Stimulated activated naive B cell treated with anti-CD40 and anti-IgM and Interleukin-4, amounts not matched to agents 10 μg/mL and 1 μg/mL and 100 μg/mL, for 72 hours (primary cell): ENCODE results near the gene CCDC137.
"Not testable (repeated sequence)": the region's sequence is repeated elsewhere in the genome, so short reads cannot be mapped to it uniquely, and the experiment has no call there.

ENCODE experiments used
- ATAC-seq, 2 donors: fragments of 150-1000 bp; cut with Tn5 transposase; replicated peaks; 2 replicates each; pipeline ENCODE4 v1.10.0; 2021; ENCODE audit warnings: moderate library complexity in 1 of 2
- DNase-seq: peaks from one replicate; pipeline ENCODE4 v3.0.0; 2021
- H3K27ac Mint-ChIP-seq: one replicate; pipeline ENCODE4 v1.8.0; 2022; ENCODE audit warnings: mild to moderate bottlenecking, mixed read lengths
- H3K27me3 Mint-ChIP-seq, 2 donors: one replicate each; pipeline ENCODE4 v1.8.0; 2022; ENCODE audit warnings: mixed read lengths in 2 of 2
- H3K36me3 Mint-ChIP-seq, 2 donors: one replicate each; pipeline ENCODE4 v1.8.0; 2022; ENCODE audit warnings: mixed read lengths in 2 of 2, mild to moderate bottlenecking in 1 of 2
- H3K4me1 Mint-ChIP-seq, 2 donors: one replicate each; pipeline ENCODE4 v1.8.0; 2022; ENCODE audit warnings: mixed read lengths in 2 of 2, mild to moderate bottlenecking in 1 of 2
- H3K4me3 Mint-ChIP-seq, 2 donors: one replicate each; pipeline ENCODE4 v1.8.0; 2022; ENCODE audit warnings: mild to moderate bottlenecking in 2 of 2, mixed read lengths in 2 of 2, moderate library complexity in 1 of 2
- H3K9me3 Mint-ChIP-seq, 2 donors: one replicate each; pipeline ENCODE4 v1.8.0; 2022; ENCODE audit warnings: mixed read lengths in 2 of 2, mild to moderate bottlenecking in 1 of 2

Gene CCDC137, protein sequence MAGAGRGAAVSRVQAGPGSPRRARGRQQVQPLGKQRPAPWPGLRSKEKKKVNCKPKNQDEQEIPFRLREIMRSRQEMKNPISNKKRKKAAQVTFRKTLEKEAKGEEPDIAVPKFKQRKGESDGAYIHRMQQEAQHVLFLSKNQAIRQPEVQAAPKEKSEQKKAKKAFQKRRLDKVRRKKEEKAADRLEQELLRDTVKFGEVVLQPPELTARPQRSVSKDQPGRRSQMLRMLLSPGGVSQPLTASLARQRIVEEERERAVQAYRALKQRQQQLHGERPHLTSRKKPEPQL

GRCh38 chr17:81666342-81667191, at the start of gene CCDC137, which contains the start of gene OXLD1:
Gene CCDC137, plus strand, starts transcription at chr17:81666737. Its CDS starts 30 bp downstream, at chr17:81666767.
Gene OXLD1, minus strand, starts transcription at chr17:81666605. Its CDS starts 28 bp downstream, at chr17:81666577.
- H3K4me1 Mint-ChIP-seq: peaks cover 21 to 38% of the 10 kb centered on the region in 2 donors

GRCh38 chr17:81616877-81617276, 49.7 kb upstream of the CCDC137 start:
- peaks cover 17 to 23% of the 10 kb centered on the region in 2 donors for H3K4me1 Mint-ChIP-seq
- ATAC-seq: no peak
- peak overlapping the region; percentile 83 for H3K27ac Mint-ChIP-seq

More at GRCh38 chr17:81666342-81667191, at the start of gene CCDC137, which contains the start of gene OXLD1:
- DNase-seq (peak; percentile 94), ATAC-seq (peak; percentile 94 to 96)
- Mint-ChIP-seq H3K27me3 (no peaks in the 10 kb centered on the region), H3K9me3 (no peaks in the 10 kb centered on the region), H3K4me3 (peak within 1 kb of the TSS; percentile 90), H3K36me3 (peaks cover 35 to 55% of the 10 kb centered on the region in 2 donors), H3K27ac (peak within 1 kb of the TSS; percentile 96)

DNA sequence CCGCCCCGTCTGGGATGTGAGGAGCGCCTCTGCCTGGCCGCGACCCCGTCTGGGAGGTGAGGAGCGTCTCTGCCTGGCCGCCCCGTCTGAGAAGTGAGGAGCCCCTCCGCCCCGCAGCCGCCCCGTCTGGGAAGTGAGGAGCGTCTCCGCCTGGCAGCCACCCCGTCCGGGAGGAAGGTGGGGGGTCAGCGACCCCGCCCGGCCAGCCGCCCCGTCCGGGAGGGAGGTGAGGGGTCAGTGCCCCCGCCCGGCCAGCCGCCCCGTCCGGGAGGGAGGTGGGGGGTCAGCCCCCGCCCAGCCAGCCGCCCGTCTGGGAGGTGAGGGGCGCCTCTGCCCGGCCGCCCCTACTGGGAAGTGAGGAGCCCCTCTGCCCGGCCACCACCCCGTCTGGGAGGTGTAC, 48.2 kb upstream of the CCDC137 start:
- Mint-ChIP-seq H3K36me3 (peaks cover 42 to 64% of the 10 kb centered on the region in 2 donors), H3K4me1 (peaks cover 17 to 23% of the 10 kb centered on the region in 2 donors)
- not testable (repeated sequence) for H3K27ac Mint-ChIP-seq, ATAC-seq, H3K4me3 Mint-ChIP-seq, DNase-seq, H3K27me3 Mint-ChIP-seq, H3K9me3 Mint-ChIP-seq

More at GRCh38 chr17:81616877-81617276, 49.7 kb upstream of the CCDC137 start:
- H3K9me3 Mint-ChIP-seq: no peaks in the 10 kb centered on the region
- no peak for DNase-seq
- H3K27me3 Mint-ChIP-seq: no peaks in the 10 kb centered on the region
- H3K4me3 Mint-ChIP-seq: no peak overlapping the region
- peaks cover 51 to 74% of the 10 kb centered on the region in 2 donors for H3K36me3 Mint-ChIP-seq

GRCh38 chr17:81621494-81622130, 44.9 kb upstream of the CCDC137 start:
- H3K4me1 Mint-ChIP-seq: peaks cover 12 to 17% of the 10 kb centered on the region in 2 donors
- H3K4me3 Mint-ChIP-seq: no peak overlapping the region
- ATAC-seq (no peak), DNase-seq (no peak)
- H3K36me3 Mint-ChIP-seq: peaks cover 43 to 61% of the 10 kb centered on the region in 2 donors
- H3K27ac Mint-ChIP-seq: no peak overlapping the region
- no peaks in the 10 kb centered on the region for H3K9me3 Mint-ChIP-seq
- H3K27me3 Mint-ChIP-seq: no peaks in the 10 kb centered on the region

- no peak overlapping the region for H3K4me3 Mint-ChIP-seq
- no peaks in the 10 kb centered on the region for H3K9me3 Mint-ChIP-seq
- DNase-seq: no peak
- peak overlapping the region; percentile 42 for H3K27ac Mint-ChIP-seq
- H3K27me3 Mint-ChIP-seq: no peaks in the 10 kb centered on the region
- peaks cover 39 to 47% of the 10 kb centered on the region in 2 donors for H3K36me3 Mint-ChIP-seq
- ATAC-seq: no peak
- H3K4me1 Mint-ChIP-seq: peaks cover 12 to 23% of the 10 kb centered on the region in 2 donors
These were observed 36.3 kb upstream of the CCDC137 start for GRCh38 chr17:81630274-81630673.

GRCh38 chr17:81631482-81631881, 35.1 kb upstream of the CCDC137 start:
- Mint-ChIP-seq H3K27ac (no peak overlapping the region), H3K4me3 (no peak overlapping the region), H3K36me3 (peaks cover 30 to 42% of the 10 kb centered on the region in 2 donors), H3K27me3 (no peaks in the 10 kb centered on the region), H3K9me3 (no peaks in the 10 kb centered on the region), H3K4me1 (peaks cover 11 to 25% of the 10 kb centered on the region in 2 donors)
- no peak for DNase-seq
- no peak for ATAC-seq

- Mint-ChIP-seq H3K27me3 (no peaks in the 10 kb centered on the region), H3K36me3 (peaks cover 4 to 14% of the 10 kb centered on the region in 2 donors), H3K27ac (peak overlapping the region; percentile 42), H3K4me1 (peaks cover 10 to 20% of the 10 kb centered on the region in 2 donors), H3K9me3 (no peaks in the 10 kb centered on the region), H3K4me3 (peak overlapping the region; percentile 88 to 93)
- DNase-seq (no peak), ATAC-seq (no peak)
These were observed 31.1 kb upstream of the CCDC137 start for GRCh38 chr17:81635431-81635830.

- H3K36me3 Mint-ChIP-seq: peaks cover 0 to 14% of the 10 kb centered on the region in 2 donors
- peak; percentile 2 to 24 for ATAC-seq
- H3K27me3 Mint-ChIP-seq: no peaks in the 10 kb centered on the region
These were observed 30.5 kb upstream of the CCDC137 start for GRCh38 chr17:81635973-81636504.

DNA sequence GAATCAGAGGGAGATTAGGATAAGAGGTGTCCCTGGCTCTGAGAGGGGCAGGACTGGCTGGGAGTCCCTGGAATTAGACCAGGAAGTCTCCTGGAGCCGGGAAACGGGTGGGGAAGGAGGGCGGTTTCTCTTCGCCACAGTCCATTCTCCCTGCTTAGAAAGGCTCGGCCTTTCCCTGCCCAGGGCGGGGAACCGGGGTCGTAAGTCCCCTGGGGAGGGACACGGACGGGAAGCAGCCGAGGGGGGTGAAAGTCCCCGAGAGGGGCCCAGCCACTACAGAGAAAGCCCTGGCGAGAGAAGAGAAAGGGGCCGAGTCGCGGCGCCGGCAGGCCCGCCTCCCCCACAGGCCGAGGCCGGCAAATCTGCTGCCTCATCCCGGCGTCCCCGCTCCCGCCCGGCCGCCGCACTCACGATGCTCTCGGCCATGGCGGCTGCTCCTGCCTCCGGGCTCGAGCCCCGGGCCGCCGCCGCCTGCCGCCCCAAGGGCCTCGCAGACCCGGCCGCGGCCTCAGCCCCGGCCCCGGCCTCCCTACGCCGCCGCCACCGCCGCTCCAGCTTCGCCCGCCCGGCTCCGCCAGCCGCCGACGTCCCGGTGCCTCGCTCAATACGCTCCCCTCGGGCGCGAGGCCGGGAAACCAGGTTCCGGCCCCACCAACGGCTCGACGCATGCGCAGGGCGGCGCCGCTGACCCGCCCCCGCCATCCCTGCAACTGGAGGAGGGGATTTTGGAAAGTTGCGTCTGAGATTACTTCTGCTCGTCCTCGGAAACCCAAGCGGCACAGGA, 29.8 kb upstream of the CCDC137 start, which contains the start of the genes NPLOC4 and TSPAN10:
TSS of gene NPLOC4 (minus strand) at position 608 of the 784 bp plus-strand sequence. CDS start at position 426, 182 bp downstream.
TSS of gene TSPAN10 (plus strand) at position 692 of the 784 bp plus-strand sequence. CDS start 5,217 bp downstream, outside the sequence.
- Mint-ChIP-seq H3K4me1 (peaks cover 7 to 16% of the 10 kb centered on the region in 2 donors), H3K27ac (peak within 1 kb of the TSS; percentile 92), H3K4me3 (peak within 1 kb of the TSS; percentile 88 to 93), H3K9me3 (no peaks in the 10 kb centered on the region), H3K36me3 (peaks cover 0 to 10% of the 10 kb centered on the region in 2 donors), H3K27me3 (no peaks in the 10 kb centered on the region)
- DNase-seq (peak; percentile 83), ATAC-seq (peak; percentile 91 to 95)

More at GRCh38 chr17:81635973-81636504, 30.5 kb upstream of the CCDC137 start:
- Mint-ChIP-seq H3K9me3 (no peaks in the 10 kb centered on the region), H3K4me1 (peaks cover 8 to 16% of the 10 kb centered on the region in 2 donors), H3K4me3 (peak overlapping the region; percentile 88 to 93), H3K27ac (peak overlapping the region; percentile 90)
- no peak for DNase-seq

- Mint-ChIP-seq H3K27ac (no peak overlapping the region), H3K27me3 (no peaks in the 10 kb centered on the region), H3K9me3 (no peaks in the 10 kb centered on the region), H3K4me1 (peaks cover 4 to 11% of the 10 kb centered on the region in 2 donors), H3K4me3 (no peak overlapping the region), H3K36me3 (peaks cover 0 to 4% of the 10 kb centered on the region in 2 donors)
- DNase-seq (no peak), ATAC-seq (no peak)
These were observed 27.9 kb upstream of the CCDC137 start for GRCh38 chr17:81638683-81639082.

GRCh38 chr17:81640011-81640410, 26.5 kb upstream of the CCDC137 start:
- no peaks in the 10 kb centered on the region for H3K9me3 Mint-ChIP-seq
- no peak overlapping the region for H3K4me3 Mint-ChIP-seq
- ATAC-seq (no peak), DNase-seq (no peak)
- no peak overlapping the region for H3K27ac Mint-ChIP-seq
- peaks cover 7 to 14% of the 10 kb centered on the region in 2 donors for H3K4me1 Mint-ChIP-seq
- peaks cover 0 to 4% of the 10 kb centered on the region in 2 donors for H3K36me3 Mint-ChIP-seq
- H3K27me3 Mint-ChIP-seq: no peaks in the 10 kb centered on the region

DNA sequence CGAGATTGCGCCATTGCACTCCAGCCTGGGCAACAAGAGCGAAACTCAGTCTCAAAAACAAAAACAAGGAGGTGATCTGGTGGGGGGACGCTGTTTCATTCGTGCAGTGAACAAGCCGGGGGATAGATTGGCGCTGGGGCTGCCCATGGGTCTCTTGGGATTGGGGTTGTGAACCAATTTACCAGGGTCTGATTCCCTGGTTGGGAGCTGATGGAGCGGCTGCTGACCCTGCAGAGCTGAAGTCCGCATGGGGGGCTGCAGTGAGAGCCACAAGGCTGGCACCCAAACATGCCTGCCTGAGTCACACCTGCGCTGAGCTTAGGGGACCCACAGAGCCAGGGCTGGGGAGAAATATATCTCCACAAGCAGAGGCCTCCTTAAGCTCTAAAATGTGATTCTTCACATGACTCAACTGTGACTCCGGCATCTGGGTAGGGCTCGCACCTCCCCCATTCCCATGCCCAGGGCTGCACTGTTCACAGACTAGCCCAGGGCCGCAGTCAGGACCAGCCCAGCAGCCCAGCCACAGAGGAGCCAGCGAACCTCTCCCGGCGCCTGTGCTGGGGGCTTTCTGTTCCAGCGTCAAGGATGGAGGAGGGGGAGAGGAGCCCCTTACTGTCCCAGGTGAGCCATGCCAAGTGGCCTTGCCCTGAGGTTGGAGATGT, 24.6 kb upstream of the CCDC137 start:
- no peaks in the 10 kb centered on the region for H3K9me3 Mint-ChIP-seq
- H3K27me3 Mint-ChIP-seq: no peaks in the 10 kb centered on the region
- H3K27ac Mint-ChIP-seq: no peak overlapping the region
- no peak for ATAC-seq
- no peak for DNase-seq
- no peaks in the 10 kb centered on the region for H3K36me3 Mint-ChIP-seq
- H3K4me1 Mint-ChIP-seq: peaks cover 5 to 6% of the 10 kb centered on the region in 2 donors
- H3K4me3 Mint-ChIP-seq: no peak overlapping the region
